Stimulated activated CD4-positive, alpha-beta T cell treated with anti-CD3 and anti-CD28 coated beads, TNF-alpha, amount 100 ng/mL, for 1 hour (primary cell): ENCODE data around the gene PPP1CA.
"Not testable (repeated sequence)": the region's sequence is repeated elsewhere in the genome, so short reads cannot be mapped to it uniquely, and the experiment has no call there.

ENCODE experiments used
- DNase-seq, 3 donors: peaks; one replicate each; pipeline ENCODE4 v3.0.0-alpha.2; 2020; ENCODE audit warnings: low read depth in 3 of 3, low spot score in 1 of 3

PPP1CA gene

GRCh38 chr11:67404515-67405195 lies 3.0 kb upstream of the PPP1CA start:
- DNase-seq: no peak

GRCh38 chr11:67403085-67403484 lies 1.4 kb upstream of the PPP1CA start:
- not testable (repeated sequence) for DNase-seq

GRCh38 chr11:67402192-67402839 lies 658 bp upstream of the PPP1CA start:
- DNase-seq: not testable (repeated sequence)

- DNase-seq: no peak
These were observed 640 bp downstream of the PPP1CA start for GRCh38 chr11:67400942-67401494.

GRCh38 chr11:67400251-67400941 lies 1.3 kb downstream of the PPP1CA start:
- DNase-seq: no peak

- DNase-seq: no peak
These were observed 2.7 kb downstream of the PPP1CA start for GRCh38 chr11:67398661-67399563.

- DNase-seq: no peak
These were observed 3.5 kb downstream of the PPP1CA start for GRCh38 chr11:67397986-67398660.

GRCh38 chr11:67397536-67397935 lies 4.1 kb downstream of the PPP1CA start:
- no peak for DNase-seq

- no peak for DNase-seq
These were observed 4.9 kb downstream of the PPP1CA start for GRCh38 chr11:67396587-67397389.

- no peak for DNase-seq
These were observed 5.4 kb downstream of the PPP1CA start for GRCh38 chr11:67396259-67396581.

GRCh38 chr11:67395555-67396258 lies 6.0 kb downstream of the PPP1CA start:
- DNase-seq: no peak

- no peak for DNase-seq
These were observed 7.7 kb downstream of the PPP1CA start for GRCh38 chr11:67393990-67394389.

- no peak for DNase-seq
These were observed 8.2 kb downstream of the PPP1CA start for GRCh38 chr11:67393437-67393836.

GRCh38 chr11:67392183-67392715 lies 9.4 kb downstream of the PPP1CA start:
- no peak for DNase-seq

- DNase-seq: peak; percentile 80 to 84 (median 80)
These were observed 10.1 kb downstream of the PPP1CA start, which contains the start of gene RAD9A for GRCh38 chr11:67391304-67392182. RAD9A (plus strand) TSS chr11:67391986; CDS start chr11:67392045, 59 bp downstream.

GRCh38 chr11:67390947-67391303 lies 10.7 kb downstream of the PPP1CA start:
- DNase-seq: no peak

- DNase-seq: no peak
These were observed 12.2 kb downstream of the PPP1CA start for GRCh38 chr11:67389477-67389876.

GRCh38 chr11:67387518-67387917 lies 14.1 kb downstream of the PPP1CA start:
- no peak for DNase-seq
